MCF 10A (cell line): ENCODE results near the gene DCUN1D3. TPM values are rescaled to one million over a fixed set of nuclear protein-coding genes. Genes with fewer than 3 reads are reported as not detected.

Experiments used
- BruUV-seq: library from RNA; stranded (reverse); fragments of 400-500 nt; replicated peaks from 2 replicates; lab custom pipeline; 2021; lab: Mats Ljungman, UMichigan
- CTCF ChIA-PET: fragments of 300-600 bp; sonication (Branson Sonifier 250); formaldehyde crosslinking; extraction: SDS; loops from one replicate; lab custom pipeline; 2021; ENCODE audit warnings: antibody characterized with exemption, inconsistent platforms; lab: Yijun Ruan, JAX
- POLR2A ChIA-PET: fragments of 300-600, 350-650 bp; sonication (Branson Sonifier 250); formaldehyde crosslinking; extraction: SDS; loops from one replicate; lab custom pipeline; 2020; ENCODE audit warnings: antibody characterized with exemption, inconsistent platforms; lab: Yijun Ruan, JAX
- DNase-seq: peaks from one replicate; pipeline ENCODE4 v3.0.0-alpha.2; 2018; ENCODE audit not compliant: unreplicated experiment
- H3K27ac Mint-ChIP-seq: one replicate; pipeline ENCODE4 v1.8.0; 2022; ENCODE audit warnings: mild to moderate bottlenecking, low read depth, mixed read lengths; ENCODE audit not compliant: unreplicated experiment
- H3K27me3 Mint-ChIP-seq: one replicate; pipeline ENCODE4 v1.8.0; 2022; ENCODE audit warnings: mixed read lengths; ENCODE audit not compliant: insufficient read depth, unreplicated experiment
- H3K36me3 Mint-ChIP-seq: one replicate; pipeline ENCODE4 v1.8.0; 2022; ENCODE audit warnings: mild to moderate bottlenecking, moderate library complexity, mixed read lengths; ENCODE audit not compliant: insufficient read depth, unreplicated experiment
- H3K4me1 Mint-ChIP-seq: one replicate; pipeline ENCODE4 v1.8.0; 2022; ENCODE audit warnings: mixed read lengths; ENCODE audit not compliant: insufficient read depth, unreplicated experiment
- H3K4me3 Mint-ChIP-seq: one replicate; pipeline ENCODE4 v1.8.0; 2022; ENCODE audit warnings: mild to moderate bottlenecking, moderate library complexity, mixed read lengths; ENCODE audit not compliant: unreplicated experiment
- H3K9me3 Mint-ChIP-seq: one replicate; pipeline ENCODE4 v1.8.0; 2022; ENCODE audit warnings: mixed read lengths; ENCODE audit not compliant: unreplicated experiment
- intact Hi-C: fragments of 100-400 bp; cut with micrococcal nuclease; formaldehyde crosslinking; loops from 2 replicates; pipeline ENCODE4 v1.14.1; 2022
- total RNA-seq: library from RNA; stranded (reverse); gene quantifications from 2 replicates; pipeline ENCODE4 v1.2.3, GENCODE V29; 2022
- TF ChIP-seq, protein P1 (sequence below): fragments of 200-600 bp; IDR thresholded peaks from one replicate; pipeline ENCODE4 v1.8.0; 2022; ENCODE audit warnings: antibody characterized with exemption, mild to moderate bottlenecking; ENCODE audit not compliant: unreplicated experiment

Gene DCUN1D3
- total RNA-seq, 1 experiment from 2014 or later: 31.7 TPM

DNA sequence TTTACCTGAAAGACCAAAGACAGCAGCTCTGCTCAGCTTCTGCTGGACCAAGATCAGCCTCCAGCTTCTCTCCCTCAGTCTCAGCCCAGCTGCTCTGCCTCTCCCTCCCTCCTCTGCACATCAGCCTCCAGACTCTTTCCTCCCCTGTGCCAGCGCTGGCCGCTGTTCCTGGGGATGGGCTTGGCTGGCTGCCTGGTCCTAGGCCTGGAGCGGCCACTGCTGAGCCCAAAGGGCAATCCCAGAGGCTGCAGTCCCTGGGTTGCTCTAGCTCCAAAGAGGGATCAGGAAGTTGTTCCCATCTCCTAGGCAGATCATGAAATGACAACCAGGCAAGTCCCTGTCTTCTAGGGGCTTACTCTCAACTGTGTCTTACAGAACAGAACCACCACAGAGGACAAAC lies 31.3 kb downstream of the DCUN1D3 start:
- peak; percentile 83 for DNase-seq
- peak overlapping the region; percentile 64 for H3K4me3 Mint-ChIP-seq
- CTCF ChIA-PET: interaction anchor here (0.5 to 3.9 kb wide), 5 partner anchors 10 to 685 kb away, joined by 4 to 31 read pairs (median 5); partner anchors contain the start of genes DCUN1D3 and LYRM1
- no peaks in the 10 kb centered on the region for H3K27me3 Mint-ChIP-seq
- no TSS peak for BruUV-seq
- H3K27ac Mint-ChIP-seq: peak overlapping the region; percentile 99
- no peaks in the 10 kb centered on the region for H3K9me3 Mint-ChIP-seq
- POLR2A ChIA-PET: interaction anchor here (0.6 to 13.3 kb wide), 10 partner anchors 10 to 1476 kb away, joined by 3 to 343 read pairs (median 6); partner anchors contain the start of genes DCUN1D3 and LYRM1
- intact Hi-C loops: no loop called here
- H3K4me1 Mint-ChIP-seq: peaks cover 65% of the 10 kb centered on the region
- peaks cover 30% of the 10 kb centered on the region for H3K36me3 Mint-ChIP-seq
- TF ChIP-seq, protein P1, sequence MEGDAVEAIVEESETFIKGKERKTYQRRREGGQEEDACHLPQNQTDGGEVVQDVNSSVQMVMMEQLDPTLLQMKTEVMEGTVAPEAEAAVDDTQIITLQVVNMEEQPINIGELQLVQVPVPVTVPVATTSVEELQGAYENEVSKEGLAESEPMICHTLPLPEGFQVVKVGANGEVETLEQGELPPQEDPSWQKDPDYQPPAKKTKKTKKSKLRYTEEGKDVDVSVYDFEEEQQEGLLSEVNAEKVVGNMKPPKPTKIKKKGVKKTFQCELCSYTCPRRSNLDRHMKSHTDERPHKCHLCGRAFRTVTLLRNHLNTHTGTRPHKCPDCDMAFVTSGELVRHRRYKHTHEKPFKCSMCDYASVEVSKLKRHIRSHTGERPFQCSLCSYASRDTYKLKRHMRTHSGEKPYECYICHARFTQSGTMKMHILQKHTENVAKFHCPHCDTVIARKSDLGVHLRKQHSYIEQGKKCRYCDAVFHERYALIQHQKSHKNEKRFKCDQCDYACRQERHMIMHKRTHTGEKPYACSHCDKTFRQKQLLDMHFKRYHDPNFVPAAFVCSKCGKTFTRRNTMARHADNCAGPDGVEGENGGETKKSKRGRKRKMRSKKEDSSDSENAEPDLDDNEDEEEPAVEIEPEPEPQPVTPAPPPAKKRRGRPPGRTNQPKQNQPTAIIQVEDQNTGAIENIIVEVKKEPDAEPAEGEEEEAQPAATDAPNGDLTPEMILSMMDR: no peak

DNA sequence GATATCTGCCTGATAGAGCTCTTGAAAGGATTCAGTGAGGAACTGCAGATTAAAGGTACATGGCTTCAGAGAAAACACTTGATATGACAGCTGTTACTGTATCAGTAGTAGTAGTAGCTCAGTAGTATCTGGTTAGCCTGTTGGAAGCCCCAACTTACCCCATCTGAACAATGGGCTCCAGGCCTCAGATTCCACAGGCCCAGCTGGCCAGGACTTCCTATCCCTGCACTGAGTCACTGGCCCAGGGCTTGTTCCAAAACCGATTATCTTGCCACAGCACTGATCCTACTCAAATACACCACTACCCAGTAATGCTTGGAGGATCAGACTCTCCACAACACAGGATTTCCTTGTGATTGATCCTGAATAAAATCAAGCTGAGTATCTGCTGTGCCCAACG lies 32.6 kb downstream of the DCUN1D3 start:
- ChIA-PET POLR2A (interaction anchor here (0.7 to 13.3 kb wide), 8 partner anchors 12 to 433 kb away, joined by 3 to 343 read pairs (median 8); partner anchors contain the start of genes DCUN1D3 and LYRM1), CTCF (interaction anchor here (1.0 to 3.9 kb wide), 6 partner anchors 7 to 433 kb away, joined by 4 to 31 read pairs (median 8); partner anchors contain the start of genes DCUN1D3 and LYRM1)
- H3K9me3 Mint-ChIP-seq: no peaks in the 10 kb centered on the region
- no TSS peak for BruUV-seq
- peak overlapping the region; percentile 64 for H3K4me3 Mint-ChIP-seq
- peak; percentile 49 for DNase-seq
- H3K27ac Mint-ChIP-seq: peak overlapping the region; percentile 99
- peaks cover 63% of the 10 kb centered on the region for H3K4me1 Mint-ChIP-seq
- intact Hi-C loops: no loop called here
- no peaks in the 10 kb centered on the region for H3K27me3 Mint-ChIP-seq
- TF ChIP-seq, protein P1: no peak
- peaks cover 30% of the 10 kb centered on the region for H3K36me3 Mint-ChIP-seq

DNA sequence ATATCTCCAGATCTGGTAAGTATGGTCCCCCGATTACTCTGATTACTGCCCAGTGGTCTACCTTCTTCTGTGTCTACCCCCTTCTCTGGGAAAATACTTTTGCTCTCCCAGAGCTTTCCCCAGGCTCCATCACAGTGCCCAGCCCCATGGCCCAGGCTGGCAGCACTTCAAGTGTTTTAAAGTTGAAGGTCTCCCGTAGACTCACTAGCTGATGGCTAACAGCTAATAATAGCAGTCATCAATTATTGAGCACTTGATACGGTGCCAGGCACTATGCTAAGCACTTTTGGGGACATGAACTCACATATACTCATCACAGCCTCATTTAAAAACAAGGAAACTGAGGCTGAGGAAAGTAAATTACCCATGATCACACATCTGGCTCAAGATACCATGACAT lies 33.4 kb downstream of the DCUN1D3 start:
- Mint-ChIP-seq H3K27ac (peak overlapping the region; percentile 99), H3K4me3 (peak overlapping the region; percentile 64), H3K36me3 (peaks cover 32% of the 10 kb centered on the region), H3K9me3 (no peaks in the 10 kb centered on the region), H3K27me3 (no peaks in the 10 kb centered on the region), H3K4me1 (peaks cover 63% of the 10 kb centered on the region)
- intact Hi-C loops: no loop called here
- CTCF ChIA-PET: interaction anchor here (1.0 to 3.9 kb wide), 9 partner anchors 8 to 60 kb away, joined by 3 to 31 read pairs (median 5); partner anchors contain the start of genes DCUN1D3, ERI2, LYRM1 and REXO5
- TF ChIP-seq, protein P1: no peak
- POLR2A ChIA-PET: interaction anchor here (0.6 to 13.3 kb wide), 13 partner anchors 8 to 434 kb away, joined by 3 to 343 read pairs (median 12); partner anchors contain the start of genes DCUN1D3, LYRM1 and THUMPD1
- BruUV-seq: no TSS peak
- DNase-seq: no peak

DNA sequence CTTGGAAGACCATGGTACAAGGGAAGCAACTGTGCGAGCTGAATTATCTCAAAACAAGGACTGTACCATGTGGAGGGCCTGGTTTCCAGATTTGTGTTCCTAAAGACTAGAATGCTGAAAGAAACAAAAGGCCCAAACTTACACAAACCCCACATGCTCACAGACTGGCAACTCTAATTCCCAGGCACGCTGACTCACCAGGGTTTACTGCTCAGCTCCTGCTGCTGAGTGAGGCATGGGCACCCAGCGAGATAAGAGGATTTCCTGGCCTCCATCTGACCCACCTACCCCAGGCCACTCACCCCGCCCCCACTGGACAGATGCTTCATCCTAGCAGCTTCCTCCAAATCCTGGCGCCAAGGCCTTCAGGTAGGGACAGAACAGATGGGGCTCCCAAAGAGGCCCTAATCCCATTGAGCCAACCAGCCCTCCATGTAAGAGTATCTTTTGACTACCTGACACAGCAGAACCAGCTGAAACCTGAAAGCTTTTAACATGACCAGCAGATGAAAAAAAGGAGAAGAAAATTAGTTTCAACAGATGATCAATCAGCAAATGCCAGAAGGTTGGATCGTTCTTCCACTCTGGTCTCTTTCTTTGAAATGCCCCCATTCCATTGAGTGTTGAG lies 33.9 kb downstream of the DCUN1D3 start:
- ChIA-PET POLR2A (interaction anchor here (0.6 to 13.3 kb wide), 15 partner anchors 9 to 437 kb away, joined by 3 to 343 read pairs (median 7); partner anchors contain the start of genes DCUN1D3, LYRM1 and THUMPD1), CTCF (interaction anchor here (0.6 to 3.9 kb wide), 12 partner anchors 9 to 290 kb away, joined by 3 to 31 read pairs (median 4); partner anchors contain the start of genes DCUN1D3, ERI2, LYRM1 and REXO5)
- Mint-ChIP-seq H3K27me3 (no peaks in the 10 kb centered on the region), H3K36me3 (peaks cover 34% of the 10 kb centered on the region), H3K9me3 (no peaks in the 10 kb centered on the region), H3K27ac (peak overlapping the region; percentile 99), H3K4me1 (peaks cover 63% of the 10 kb centered on the region), H3K4me3 (peak overlapping the region; percentile 64)
- intact Hi-C loops: no loop called here
- DNase-seq: peak; percentile 91
- TSS peak; percentile 67 for BruUV-seq
- TF ChIP-seq, protein P1: no peak
